T-helper 1 cell treated with Interleukin-12 subunit alpha and Interleukin-12 subunit beta and Interleukin-4 antibody, amounts not matched to agents 30 μg/mL and 1 μg/mL, for 36 hours (primary cell): ENCODE data around the gene DCTN3.

Source experiments
- H3K27ac Mint-ChIP-seq: one replicate; pipeline ENCODE4 v1.8.0; 2021; ENCODE audit warnings: mild to moderate bottlenecking, mixed read lengths
- H3K27me3 Mint-ChIP-seq: one replicate; pipeline ENCODE4 v1.8.0; 2021; ENCODE audit warnings: low read depth, mixed read lengths
- H3K36me3 Mint-ChIP-seq: one replicate; pipeline ENCODE4 v1.8.0; 2021; ENCODE audit warnings: low read depth, mixed read lengths
- H3K4me1 Mint-ChIP-seq: one replicate; pipeline ENCODE4 v1.8.0; 2021; ENCODE audit warnings: low read depth, mixed read lengths
- H3K4me3 Mint-ChIP-seq: one replicate; pipeline ENCODE4 v1.8.0; 2021; ENCODE audit warnings: mild to moderate bottlenecking, moderate library complexity, mixed read lengths
- H3K9me3 Mint-ChIP-seq: one replicate; pipeline ENCODE4 v1.8.0; 2021; ENCODE audit warnings: mixed read lengths

The DCTN3 gene

GRCh38 chr9:34570376-34570775 lies 49.9 kb downstream of the DCTN3 start:
- Mint-ChIP-seq H3K27me3 (peaks cover 7% of the 10 kb centered on the region), H3K9me3 (no peaks in the 10 kb centered on the region), H3K4me3 (no peak overlapping the region), H3K27ac (no peak overlapping the region), H3K4me1 (no peaks in the 10 kb centered on the region), H3K36me3 (no peaks in the 10 kb centered on the region)

GRCh38 chr9:34568774-34569173 lies 51.5 kb downstream of the DCTN3 start:
- H3K9me3 Mint-ChIP-seq: no peaks in the 10 kb centered on the region
- no peaks in the 10 kb centered on the region for H3K4me1 Mint-ChIP-seq
- H3K27me3 Mint-ChIP-seq: peaks cover 7% of the 10 kb centered on the region
- no peak overlapping the region for H3K27ac Mint-ChIP-seq
- H3K4me3 Mint-ChIP-seq: no peak overlapping the region
- no peaks in the 10 kb centered on the region for H3K36me3 Mint-ChIP-seq

GRCh38 chr9:34568133-34568532 lies 52.2 kb downstream of the DCTN3 start:
- H3K9me3 Mint-ChIP-seq: no peaks in the 10 kb centered on the region
- no peaks in the 10 kb centered on the region for H3K4me1 Mint-ChIP-seq
- H3K27me3 Mint-ChIP-seq: peaks cover 7% of the 10 kb centered on the region
- H3K27ac Mint-ChIP-seq: no peak overlapping the region
- H3K4me3 Mint-ChIP-seq: no peak overlapping the region
- H3K36me3 Mint-ChIP-seq: no peaks in the 10 kb centered on the region

GRCh38 chr9:34566972-34567371 lies 53.3 kb downstream of the DCTN3 start:
- H3K9me3 Mint-ChIP-seq: no peaks in the 10 kb centered on the region
- no peaks in the 10 kb centered on the region for H3K36me3 Mint-ChIP-seq

GRCh38 chr9:34566322-34566721 lies 54.0 kb downstream of the DCTN3 start:
- H3K27ac Mint-ChIP-seq: no peak overlapping the region
- H3K4me1 Mint-ChIP-seq: no peaks in the 10 kb centered on the region
- no peak overlapping the region for H3K4me3 Mint-ChIP-seq
- peaks cover 7% of the 10 kb centered on the region for H3K27me3 Mint-ChIP-seq
- H3K36me3 Mint-ChIP-seq: no peaks in the 10 kb centered on the region
- no peaks in the 10 kb centered on the region for H3K9me3 Mint-ChIP-seq

More at GRCh38 chr9:34566972-34567371, 53.3 kb downstream of the DCTN3 start:
- peaks cover 7% of the 10 kb centered on the region for H3K27me3 Mint-ChIP-seq
- no peaks in the 10 kb centered on the region for H3K4me1 Mint-ChIP-seq
- no peak overlapping the region for H3K27ac Mint-ChIP-seq
- H3K4me3 Mint-ChIP-seq: no peak overlapping the region

GRCh38 chr9:34565856-34566255 lies 54.4 kb downstream of the DCTN3 start:
- H3K36me3 Mint-ChIP-seq: no peaks in the 10 kb centered on the region
- no peaks in the 10 kb centered on the region for H3K4me1 Mint-ChIP-seq
- H3K9me3 Mint-ChIP-seq: no peaks in the 10 kb centered on the region
- peaks cover 7% of the 10 kb centered on the region for H3K27me3 Mint-ChIP-seq
- H3K27ac Mint-ChIP-seq: no peak overlapping the region
- no peak overlapping the region for H3K4me3 Mint-ChIP-seq

GRCh38 chr9:34564617-34565016 lies 55.7 kb downstream of the DCTN3 start:
- no peaks in the 10 kb centered on the region for H3K4me1 Mint-ChIP-seq
- no peaks in the 10 kb centered on the region for H3K36me3 Mint-ChIP-seq
- no peak overlapping the region for H3K27ac Mint-ChIP-seq
- no peak overlapping the region for H3K4me3 Mint-ChIP-seq
- H3K27me3 Mint-ChIP-seq: peaks cover 5% of the 10 kb centered on the region
- no peaks in the 10 kb centered on the region for H3K9me3 Mint-ChIP-seq
